Activated CD4-positive, alpha-beta T cell treated with anti-CD3 and anti-CD28 coated beads, Interleukin-2, amount 50 U/mL, for 16 hours (primary cell): Measurements from ENCODE around the gene BAG5.
"Not testable (repeated sequence)": the region's sequence is repeated elsewhere in the genome, so short reads cannot be mapped to it uniquely, and the experiment has no call there.

Experiments used
- DNase-seq: peaks from one replicate; pipeline ENCODE4 v3.0.0-alpha.2; 2020

The BAG5 gene

GRCh38 chr14:103533137-103533998, 29.1 kb downstream of the BAG5 start:
- no peak for DNase-seq

- no peak for DNase-seq
These were observed 30.0 kb downstream of the BAG5 start for GRCh38 chr14:103532216-103533136.

GRCh38 chr14:103531421-103532215, 30.8 kb downstream of the BAG5 start:
- no peak for DNase-seq

GRCh38 chr14:103530831-103531230, 31.6 kb downstream of the BAG5 start:
- no peak for DNase-seq

DNA sequence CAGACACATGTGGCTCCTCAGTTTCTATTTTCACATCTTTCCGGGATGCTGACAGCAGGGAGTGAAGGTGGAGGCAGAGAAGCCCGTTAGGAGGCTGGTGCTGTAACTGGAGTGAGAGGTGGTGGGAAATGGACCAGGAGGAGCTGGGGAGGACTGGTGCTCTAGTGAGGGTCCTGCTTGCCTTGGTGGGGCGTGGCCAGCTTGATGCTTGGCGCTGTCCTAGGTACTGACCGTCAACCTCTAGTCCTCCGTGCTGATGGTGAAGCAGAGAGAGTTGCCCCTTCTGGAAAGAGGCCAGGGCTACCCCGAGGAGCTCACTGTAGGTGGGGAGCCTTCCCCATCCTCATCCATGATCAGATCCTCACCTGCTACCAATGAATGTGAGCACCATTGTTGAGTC, 32.1 kb downstream of the BAG5 start:
- DNase-seq, result no peak

GRCh38 chr14:103529383-103530365, 32.8 kb downstream of the BAG5 start:
- no peak for DNase-seq

- peak; percentile 80 for DNase-seq
These were observed 33.7 kb downstream of the BAG5 start, which contains the start of gene TRMT61A for GRCh38 chr14:103528587-103529382. Gene TRMT61A (plus strand): TSS chr14:103529196. CDS start chr14:103529979, 783 bp downstream.

GRCh38 chr14:103528146-103528586, 34.3 kb downstream of the BAG5 start:
- DNase-seq, result no peak

- DNase-seq, result no peak
These were observed 34.9 kb downstream of the BAG5 start for GRCh38 chr14:103527408-103528145.

DNA sequence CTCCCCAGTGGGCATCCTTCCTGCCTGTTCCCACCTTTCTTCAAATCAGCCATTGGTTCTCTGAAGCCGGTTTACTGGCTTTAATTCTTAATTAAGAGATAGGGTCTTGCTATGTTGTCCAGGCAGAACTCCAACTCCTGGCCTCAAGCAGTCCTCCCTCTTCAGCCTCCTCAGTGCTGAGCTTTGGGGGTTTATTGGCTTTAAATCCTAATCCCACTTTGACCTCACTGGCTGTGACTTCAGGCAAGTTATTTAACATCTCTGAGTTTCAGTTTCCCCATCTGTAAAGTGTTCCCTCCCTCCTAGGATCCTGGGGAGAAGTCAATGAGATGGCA, 35.6 kb downstream of the BAG5 start:
- DNase-seq, result no peak

DNA sequence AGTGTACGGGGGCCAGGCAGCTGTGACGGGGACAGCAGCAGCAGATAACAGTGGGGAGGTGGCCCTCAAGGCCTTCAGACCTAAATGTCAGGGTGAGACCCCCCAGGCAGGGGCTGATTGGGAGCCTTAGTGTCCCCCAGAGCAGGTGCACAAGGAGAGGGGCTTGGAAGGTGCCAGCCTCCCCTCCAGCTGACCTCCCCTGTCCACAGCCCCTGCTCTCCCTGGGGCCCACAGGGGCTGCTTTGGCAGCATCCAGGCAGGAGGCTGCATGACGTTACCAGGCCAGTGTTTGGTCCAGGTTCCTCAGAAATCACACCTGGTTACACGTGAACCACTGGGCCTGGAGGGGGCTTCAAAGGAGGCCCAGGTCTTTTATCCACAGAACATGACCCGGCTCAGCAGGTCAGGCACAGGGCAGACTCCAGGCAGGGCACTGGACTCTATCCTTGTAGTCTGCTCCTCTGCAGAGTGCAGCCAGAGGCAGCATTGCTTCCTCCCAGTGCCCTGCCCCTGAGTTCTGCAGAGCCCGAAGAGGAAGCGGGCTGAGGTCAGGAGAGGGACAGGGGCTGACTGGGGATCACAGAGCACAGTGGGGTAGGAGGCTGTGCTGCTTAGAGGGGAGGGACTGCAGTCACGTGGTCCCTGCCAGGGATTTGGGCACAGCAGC, 36.1 kb downstream of the BAG5 start:
- no peak for DNase-seq

DNA sequence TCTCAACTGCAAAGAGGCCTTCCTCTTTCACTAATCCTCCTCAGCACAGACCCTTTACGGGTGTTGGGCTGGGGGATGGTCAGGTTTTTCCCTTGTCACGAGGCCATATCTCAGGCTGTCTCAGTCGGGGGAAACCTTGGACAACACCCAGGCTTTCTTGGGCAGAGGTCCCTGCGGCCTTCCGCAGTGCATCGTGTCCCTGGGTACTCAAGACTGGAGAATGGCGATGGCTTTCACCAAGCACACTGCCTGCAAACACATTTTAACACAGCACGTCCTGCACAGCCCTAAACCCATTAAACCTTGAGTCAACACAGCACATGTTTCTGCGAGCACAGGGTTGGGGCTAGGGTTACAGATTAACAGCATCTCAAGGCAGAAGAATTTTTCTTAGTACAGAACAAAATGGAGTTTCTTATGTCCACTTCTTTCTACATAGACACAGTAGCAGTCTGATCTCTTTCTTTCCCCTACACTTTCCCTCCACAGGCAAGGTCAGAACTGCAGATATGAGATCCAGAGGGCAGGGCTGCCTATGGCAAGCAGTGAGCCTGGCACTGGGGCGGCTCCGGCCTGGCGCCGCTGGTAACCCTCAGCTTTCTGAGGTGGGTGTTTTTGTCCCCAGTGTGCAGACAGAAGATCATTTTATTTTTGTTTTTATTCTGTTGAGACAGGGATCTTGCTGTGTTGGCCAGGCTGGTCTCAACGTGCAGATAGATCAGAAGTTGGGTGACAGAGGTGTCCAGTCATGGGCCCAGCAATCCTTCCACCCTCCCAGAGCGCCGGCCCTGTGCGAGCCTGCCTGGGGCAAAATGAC, 36.8 kb downstream of the BAG5 start:
- not testable (repeated sequence) for DNase-seq

DNA sequence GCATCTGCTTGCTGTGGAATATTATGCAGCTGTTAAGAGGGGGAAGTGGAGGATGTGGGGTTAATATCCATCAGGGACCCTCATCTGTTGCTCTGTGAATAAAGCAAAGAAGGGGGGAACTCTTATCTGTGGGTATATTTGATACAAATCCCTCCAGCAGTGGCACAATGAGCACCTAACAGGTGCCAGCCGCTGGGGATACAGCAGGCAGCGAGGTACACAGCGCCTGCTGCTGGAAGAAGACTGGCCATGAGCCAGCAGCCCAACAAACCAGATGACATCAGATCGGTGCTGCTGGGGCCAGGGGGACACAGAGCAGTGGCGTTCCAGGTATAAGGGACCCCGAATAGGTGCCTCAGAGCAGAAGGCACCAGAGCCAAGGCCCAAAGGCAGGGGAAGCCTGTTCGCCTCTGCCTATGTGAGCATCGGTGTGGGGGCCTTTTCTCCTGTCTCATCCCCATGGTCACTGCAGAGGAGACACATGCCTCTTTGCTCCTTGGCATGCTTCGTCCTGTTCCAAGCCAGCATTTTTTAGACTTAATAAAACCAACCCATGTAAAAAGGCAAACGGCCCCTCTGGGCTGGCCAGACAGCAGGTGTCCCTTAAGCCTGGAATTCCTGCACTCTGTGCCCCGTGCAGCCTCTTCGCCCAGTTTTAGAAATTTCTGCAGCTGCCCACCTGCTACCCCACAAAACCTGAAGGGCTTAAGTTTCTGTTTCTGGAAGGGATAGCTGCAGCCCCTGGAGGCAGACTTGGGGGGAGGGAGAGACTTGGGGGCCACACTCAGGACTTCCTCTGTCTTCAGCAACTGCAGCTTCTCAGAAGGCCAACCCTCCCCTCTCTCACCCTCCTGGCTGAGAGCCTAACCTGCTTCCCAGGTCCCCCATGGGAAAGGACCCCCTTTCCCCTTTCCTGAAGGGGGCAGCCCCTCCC, 38.2 kb downstream of the BAG5 start:
- no peak for DNase-seq

GRCh38 chr14:103523575-103523954, 38.9 kb downstream of the BAG5 start:
- DNase-seq, result no peak

DNA sequence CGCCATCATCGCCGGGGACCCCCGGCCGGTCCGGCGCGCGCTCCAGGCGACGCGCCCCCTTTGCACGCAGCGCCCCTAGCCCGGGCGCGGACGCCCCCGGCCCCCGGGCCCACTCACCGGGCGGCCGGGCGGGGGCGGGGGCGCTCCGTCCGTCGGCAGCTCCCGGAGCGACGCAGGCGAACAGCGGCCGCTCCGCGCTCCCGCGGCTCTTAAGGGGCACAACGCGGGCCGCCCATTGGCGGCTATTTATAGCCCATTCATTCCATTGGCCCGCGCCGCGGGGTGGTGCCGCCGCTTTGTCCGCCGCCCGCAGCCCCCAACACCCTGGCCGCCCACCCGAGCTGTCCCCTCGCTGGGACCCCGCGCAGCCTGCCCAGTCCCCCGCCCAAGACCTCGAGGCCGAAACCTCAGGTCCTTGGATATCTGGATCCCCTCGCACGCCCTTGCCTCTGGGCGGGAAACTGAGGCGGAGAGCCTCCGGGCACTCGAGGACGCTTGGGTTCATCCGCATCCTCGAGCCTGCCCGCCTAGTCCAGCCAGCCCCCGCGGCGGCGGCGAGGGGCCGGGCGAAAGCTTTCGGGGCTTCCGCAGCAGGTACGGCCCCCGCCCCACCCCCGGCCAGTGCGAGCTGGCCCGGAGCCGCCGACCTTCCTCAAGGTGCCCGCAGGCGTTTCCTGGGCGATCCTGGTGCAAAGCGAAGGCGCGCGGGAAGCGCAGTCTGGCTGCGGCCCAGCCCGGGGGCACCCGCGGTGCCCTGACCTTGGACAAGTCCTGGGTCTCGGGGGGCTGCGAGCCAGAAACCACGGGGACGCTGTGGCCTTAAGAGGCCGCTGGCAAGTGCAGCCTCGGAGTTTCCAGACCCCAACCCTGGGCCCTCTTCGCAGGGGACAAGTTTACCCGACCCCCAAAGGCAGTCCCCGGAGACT, 39.5 kb downstream of the BAG5 start, which contains the start of gene CKB:
Gene CKB (minus strand): TSS at position 182 of the 926 bp plus-strand sequence. CDS start 337 bp downstream, outside the sequence.
- no peak for DNase-seq

- DNase-seq, result no peak
These were observed 40.4 kb downstream of the BAG5 start for GRCh38 chr14:103521951-103522563.
